K562 (cell line): Measurements from ENCODE around the gene CFAP20DC.

Experiments
- ELF1 ChIP-seq: fragments of 200-800 bp; sonication (Bioruptor generic); IDR thresholded peaks from 2 replicates; pipeline ENCODE4 v1.6.1; 2016; ENCODE audit warnings: missing genetic modification characterization, missing compliant biosample characterization
- ETV6 ChIP-seq, 3 experiments: fragments of 150-350 bp in 1 of 3; sonication (generic) in 1 of 3; formaldehyde crosslinking in 1 of 3; IDR thresholded peaks; 2 replicates each; pipeline versions ENCODE4 v1.6.1 to v1.8.0; 2014 to 2022; ENCODE audit warnings: borderline replicate concordance in 2 of 3, low read depth in 2 of 3, antibody characterized with exemption in 1 of 3, low read length in 1 of 3, mild to moderate bottlenecking in 1 of 3, missing genetic modification reagents in 1 of 3
- NBN ChIP-seq: fragments of 450-650 bp; IDR thresholded peaks from 2 replicates; pipeline ENCODE4 v1.6.1; 2016; ENCODE audit warnings: low read depth, mild to moderate bottlenecking
- NFYB ChIP-seq: IDR thresholded peaks from 2 replicates; pipeline ENCODE4 v1.6.1; 2011; ENCODE audit warnings: mild to moderate bottlenecking, moderate library complexity; ENCODE audit not compliant: insufficient read length; ENCODE audit errors: extremely low read depth
- PHF8 ChIP-seq: fragments of 200-600 bp; sonication (generic); IDR thresholded peaks from 2 replicates; pipeline ENCODE4 v1.6.1; 2012; ENCODE audit warnings: mixed run types, mild to moderate bottlenecking, inconsistent platforms, low read length, moderate library complexity, borderline replicate concordance
- POLR2AphosphoS5 ChIP-seq: IDR thresholded peaks from 2 replicates; pipeline ENCODE4 v1.6.1; 2011; ENCODE audit warnings: mild to moderate bottlenecking, low read depth, low read length, moderate library complexity; ENCODE audit not compliant: control insufficient read depth, insufficient read depth
- ZFP30 ChIP-seq: fragments of 250-450 bp; sonication (Bioruptor Pico); IDR thresholded peaks from 2 replicates; pipeline ENCODE4 v1.8.0; 2022; ENCODE audit warnings: moderate library complexity, mild to moderate bottlenecking, inconsistent platforms, borderline replicate concordance

GRCh38 chr3:58973796-58974195, 76.0 kb downstream of the CFAP20DC start:
- TF ChIP-seq NFYB = no peak
- no peak for TF ChIP-seq ZFP30 (CRISPR knock-in tag)
- TF ChIP-seq NBN = no peak
- TF ChIP-seq PHF8 = no peak
- no peak for TF ChIP-seq ETV6 (IDR thresholded peaks at IDR 0.05; ENCODE audit: borderline replicate concordance in 1 of 2, low read depth in 2 of 2, low read length in 1 of 2)
- TF ChIP-seq ETV6 (CRISPR knock-in tag; IDR thresholded peaks at IDR 0.05; ENCODE audit: borderline replicate concordance) = no peak
- TF ChIP-seq ELF1 = no peak
- no peak for TF ChIP-seq POLR2AphosphoS5
